Central memory CD4-positive, alpha-beta T cell (primary cell): ENCODE results near the gene CORO2B.
"Not testable (repeated sequence)": the region's sequence is repeated elsewhere in the genome, so short reads cannot be mapped to it uniquely, and the experiment has no call there.

Experiments
- DNase-seq: peaks from one replicate; pipeline ENCODE4 v3.0.0; 2022

The CORO2B gene

DNA sequence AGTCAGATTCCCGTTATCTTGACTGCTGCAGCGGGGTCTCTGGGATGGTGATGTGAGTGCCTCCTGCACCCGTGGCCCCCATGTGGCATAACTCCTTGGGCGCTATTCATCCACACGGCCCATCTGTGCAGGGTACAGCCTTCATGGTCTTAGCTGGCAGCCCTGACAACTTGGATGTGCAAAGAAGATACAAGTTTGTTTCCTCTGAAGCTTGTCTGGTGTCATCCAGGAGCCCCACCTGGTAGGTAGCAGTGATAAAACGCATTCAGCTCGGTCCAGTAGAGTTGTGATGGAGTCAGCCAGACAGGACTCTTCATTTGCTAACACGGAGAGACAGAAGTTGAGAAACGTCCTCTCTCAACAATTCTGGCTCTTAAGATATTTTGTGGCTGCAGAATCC is 53.3 kb downstream of the CORO2B start:
- DNase-seq, result no peak

- DNase-seq, result no peak
Measured at GRCh38 chr15:68633231-68634121, 54.7 kb downstream of the CORO2B start.

- DNase-seq, result no peak
Measured at GRCh38 chr15:68634122-68634482, 55.3 kb downstream of the CORO2B start.

DNA sequence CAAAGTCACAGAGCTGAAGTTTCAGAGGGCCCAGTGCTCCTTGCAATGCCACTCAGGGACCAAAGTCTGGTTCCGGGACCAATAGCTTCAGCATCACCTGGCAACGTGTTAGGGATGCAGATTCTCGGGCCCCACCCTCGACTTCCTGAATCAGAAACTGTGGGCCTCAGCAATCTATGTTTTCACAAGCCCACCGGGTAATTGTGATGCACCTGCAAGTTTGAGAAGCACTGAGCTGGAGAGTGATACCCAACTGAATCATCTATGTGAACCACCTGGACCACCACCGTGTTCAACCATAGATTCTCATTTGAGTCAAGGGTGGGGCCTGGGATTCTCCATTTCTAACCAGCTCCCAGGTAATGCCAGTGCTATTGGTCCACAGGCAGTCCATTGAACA is 55.7 kb downstream of the CORO2B start:
- DNase-seq, result no peak

DNA sequence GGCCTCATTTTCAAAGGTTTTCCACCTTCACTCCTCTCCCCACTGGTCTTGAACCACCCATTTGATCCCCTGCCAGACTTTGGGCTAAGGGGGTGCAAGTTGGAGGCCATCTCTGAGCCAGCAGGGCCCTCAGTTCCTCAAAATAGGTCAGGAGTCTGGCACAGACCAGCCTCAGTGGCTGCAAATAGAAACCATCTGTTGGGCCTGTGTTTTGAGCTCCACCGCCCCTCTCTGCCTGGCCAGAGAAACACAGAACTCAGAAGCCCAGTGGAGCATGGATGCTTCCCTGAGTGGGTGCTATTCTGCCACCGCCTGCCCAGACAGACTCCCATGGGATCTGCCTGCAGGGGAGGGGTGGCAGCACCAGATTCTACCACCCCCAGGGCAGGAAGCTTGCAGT is 56.3 kb downstream of the CORO2B start:
- no peak for DNase-seq

DNA sequence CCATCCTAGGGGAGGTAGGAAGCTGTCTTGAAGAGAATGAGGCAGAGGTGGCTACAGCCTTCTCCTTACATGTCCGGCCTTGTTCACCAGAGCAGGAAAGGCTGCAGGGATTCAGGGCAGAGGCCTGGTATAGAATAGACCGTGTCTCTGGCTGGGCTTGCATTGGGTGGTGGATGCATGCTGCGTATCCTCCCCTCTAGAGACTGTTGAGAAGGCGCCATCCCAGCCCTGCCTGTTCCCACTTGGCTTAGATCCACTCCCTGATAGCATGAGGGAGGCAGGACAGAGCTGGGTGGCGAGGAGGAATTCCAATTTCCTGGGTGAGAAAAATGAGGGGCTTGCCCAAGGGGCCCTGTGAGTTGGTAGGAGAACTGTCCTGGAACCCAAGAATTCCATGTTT is 57.5 kb downstream of the CORO2B start:
- no peak for DNase-seq

DNA sequence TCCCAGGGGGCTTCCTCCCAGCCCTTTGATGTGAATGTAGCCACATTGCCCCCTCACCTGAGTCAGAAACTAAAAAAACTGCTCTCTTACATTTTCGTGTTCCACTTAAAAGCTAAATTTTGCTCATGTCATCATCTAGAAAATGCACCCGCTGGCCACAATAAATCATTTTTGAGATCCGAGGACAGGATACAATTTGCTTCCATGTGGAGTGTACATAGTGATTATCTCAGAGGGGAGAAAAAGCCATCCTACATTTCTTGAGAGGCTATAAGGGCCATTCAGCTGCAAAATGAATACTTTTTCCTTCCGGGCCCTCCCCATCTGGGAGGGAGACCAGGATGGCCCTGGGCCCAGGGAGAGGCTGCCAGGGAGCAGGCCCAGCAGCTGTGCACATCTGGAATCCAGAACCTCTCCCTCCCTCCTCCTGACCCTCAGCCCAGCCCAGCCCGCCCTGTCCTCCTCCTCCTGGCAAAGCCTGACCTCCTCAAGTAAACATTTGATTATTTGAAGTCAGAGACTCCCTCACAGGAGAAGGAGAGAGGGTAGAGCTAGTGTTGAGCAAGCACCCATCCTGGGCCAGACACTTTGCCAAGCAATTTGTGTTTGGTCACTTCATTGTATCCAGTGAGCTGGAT is 59.1 kb downstream of the CORO2B start:
- no peak for DNase-seq

- no peak for DNase-seq
Measured at GRCh38 chr15:68638953-68639515, 60.2 kb downstream of the CORO2B start.

DNA sequence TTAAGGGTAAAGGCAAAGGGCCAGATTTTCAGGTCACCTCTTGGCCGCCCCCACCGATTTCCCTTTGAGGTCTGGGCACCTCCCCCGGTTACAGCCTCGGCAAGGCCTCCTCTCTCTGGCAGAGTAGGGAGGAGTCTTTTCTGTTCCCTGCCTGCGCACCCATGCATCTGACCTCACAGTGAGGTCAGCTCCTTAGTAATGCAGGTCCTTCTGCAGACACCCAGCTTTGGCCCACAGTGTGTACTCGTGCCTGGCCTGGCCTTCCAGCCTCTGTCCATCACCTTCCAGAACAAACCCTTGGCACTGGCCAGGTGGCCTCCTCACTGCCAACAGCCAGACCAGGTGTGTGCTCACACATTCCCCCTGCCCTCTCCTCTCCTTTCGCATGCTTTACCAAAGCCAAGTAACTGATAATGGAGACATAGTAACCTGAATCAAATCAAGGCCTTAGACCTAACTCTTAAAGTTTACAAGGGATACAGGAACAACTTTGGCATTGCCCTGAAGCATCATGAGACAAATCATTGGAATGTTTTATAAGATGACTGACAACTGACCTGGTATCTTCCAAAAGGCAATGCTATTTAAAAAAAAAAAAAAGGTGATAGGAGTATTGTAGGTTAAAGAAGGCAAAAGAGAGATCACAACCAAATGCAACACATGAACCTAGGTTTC is 61.3 kb downstream of the CORO2B start:
- no peak for DNase-seq

DNA sequence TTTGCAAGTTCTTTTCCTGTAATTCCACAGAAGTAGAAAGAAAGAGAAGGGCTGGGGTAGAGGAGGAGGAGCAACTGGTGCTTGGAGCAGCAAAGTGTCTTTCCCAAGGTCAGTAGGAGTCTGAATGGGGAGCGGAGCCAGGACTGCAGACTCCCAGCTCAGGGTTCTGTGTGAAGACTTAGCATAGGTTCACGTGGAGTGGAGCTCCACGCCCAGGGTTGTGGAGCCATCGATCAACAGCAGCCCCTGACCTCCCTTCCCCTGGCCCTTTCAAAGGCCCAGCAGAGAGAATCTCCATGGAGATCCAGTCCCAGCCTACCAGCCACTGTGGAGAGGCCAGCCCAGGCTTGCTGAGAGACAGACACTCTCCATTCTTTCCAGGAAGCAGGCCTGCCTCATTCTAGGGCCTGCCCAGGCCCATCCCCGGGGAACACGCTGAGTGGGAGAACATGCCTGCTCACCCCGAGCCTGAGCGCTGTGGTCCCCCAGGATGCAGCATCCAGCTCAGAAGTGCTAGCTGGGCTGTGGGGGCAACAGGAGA is 62.1 kb downstream of the CORO2B start:
- no peak for DNase-seq

DNA sequence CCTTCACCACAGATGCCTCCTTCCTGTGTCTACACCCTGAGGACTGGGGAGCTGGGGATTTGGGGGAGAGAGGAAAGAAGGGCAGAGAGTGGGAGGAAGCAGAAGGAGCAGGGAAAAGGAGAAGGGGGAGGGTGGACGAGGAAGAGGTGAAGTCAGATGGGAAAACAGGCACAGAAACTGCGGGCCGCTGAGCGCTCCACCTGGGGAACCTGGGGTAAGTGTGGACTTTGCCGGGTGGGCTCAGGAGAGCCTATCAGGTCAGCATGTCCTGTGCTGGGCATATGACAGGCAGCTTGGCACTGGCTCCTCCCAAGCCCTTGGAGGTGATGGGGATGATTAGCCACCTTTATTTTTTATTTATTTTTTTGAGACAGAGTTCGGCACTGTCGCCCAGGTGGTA is 62.6 kb downstream of the CORO2B start:
- DNase-seq, result no peak

DNA sequence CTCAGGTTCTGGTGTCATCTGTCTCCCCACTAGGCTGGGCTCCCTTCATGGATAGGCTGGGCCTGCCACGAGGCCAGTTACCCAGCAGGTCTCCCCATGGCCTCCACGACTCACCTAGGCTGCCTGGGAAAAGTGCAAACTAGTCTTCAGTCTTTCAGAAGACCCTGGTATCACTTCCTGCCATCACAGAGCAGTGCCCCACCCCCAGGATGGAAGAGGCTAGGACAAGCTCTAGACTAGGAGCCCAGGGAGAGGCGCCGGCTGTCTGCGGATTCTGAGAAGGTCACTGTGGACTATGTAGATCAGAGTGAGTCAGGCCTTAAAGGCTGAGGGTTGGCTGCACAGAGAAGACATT is 63.7 kb downstream of the CORO2B start:
- no peak for DNase-seq

GRCh38 chr15:68643216-68643830 is 64.5 kb downstream of the CORO2B start:
- no peak for DNase-seq

DNA sequence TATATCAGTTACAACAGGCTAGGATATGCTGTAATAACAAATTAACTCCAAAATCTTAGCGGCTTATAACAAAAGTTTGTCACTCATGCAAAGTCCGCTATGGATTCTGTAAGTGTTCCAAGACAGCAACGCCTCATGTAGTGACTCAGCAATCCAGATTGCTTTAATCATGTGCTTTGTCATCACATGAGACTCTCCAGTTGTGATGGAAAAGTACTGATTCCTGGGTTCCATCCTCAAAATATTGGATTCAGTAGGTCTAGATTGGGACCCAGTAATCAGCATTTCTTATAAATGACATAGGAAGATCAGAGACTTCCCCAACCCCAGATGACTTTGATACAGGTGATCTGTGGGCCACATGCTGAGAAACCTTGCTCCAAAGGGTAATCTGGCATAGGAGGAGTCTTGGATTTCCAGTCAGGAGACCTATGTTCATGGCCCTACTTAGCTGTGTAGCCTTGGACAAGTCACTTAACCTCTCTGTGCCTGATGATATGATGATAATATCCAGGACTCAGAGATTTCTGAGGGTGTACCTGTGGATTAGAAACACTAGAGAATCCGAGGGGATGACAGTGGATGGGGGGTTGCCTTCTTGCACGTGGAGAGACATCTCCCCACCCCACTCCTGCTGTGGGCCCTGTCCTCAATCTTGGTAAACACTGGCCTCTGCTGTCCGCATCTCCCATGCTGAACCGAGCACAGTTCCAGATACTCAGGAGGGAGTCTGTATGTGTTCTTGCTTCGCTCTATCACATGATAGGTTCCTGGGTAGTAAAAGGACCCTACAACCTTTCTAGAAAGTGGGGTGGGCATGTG is 65.5 kb downstream of the CORO2B start:
- DNase-seq, result no peak

GRCh38 chr15:68644996-68645395 is 66.2 kb downstream of the CORO2B start:
- no peak for DNase-seq

DNA sequence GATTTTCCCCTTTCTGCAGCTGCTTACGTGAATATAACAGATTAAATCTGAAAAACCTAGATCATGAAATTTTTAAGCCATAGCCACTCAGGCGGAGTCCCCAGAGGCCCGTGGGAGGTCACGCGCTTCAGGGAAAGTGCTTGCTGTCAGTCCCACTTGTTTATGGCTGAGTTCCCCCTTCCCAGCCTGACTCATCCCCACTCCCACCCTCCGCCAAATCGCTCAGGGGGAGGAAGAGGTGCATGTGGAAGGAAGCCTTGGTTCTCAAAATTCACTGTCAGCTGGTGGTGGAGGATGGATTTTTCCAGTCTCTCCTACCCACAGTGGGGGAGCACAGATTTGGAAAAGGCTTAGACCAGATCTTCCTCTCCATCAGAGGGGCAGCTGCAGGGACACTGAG is 67.4 kb downstream of the CORO2B start:
- no peak for DNase-seq

DNA sequence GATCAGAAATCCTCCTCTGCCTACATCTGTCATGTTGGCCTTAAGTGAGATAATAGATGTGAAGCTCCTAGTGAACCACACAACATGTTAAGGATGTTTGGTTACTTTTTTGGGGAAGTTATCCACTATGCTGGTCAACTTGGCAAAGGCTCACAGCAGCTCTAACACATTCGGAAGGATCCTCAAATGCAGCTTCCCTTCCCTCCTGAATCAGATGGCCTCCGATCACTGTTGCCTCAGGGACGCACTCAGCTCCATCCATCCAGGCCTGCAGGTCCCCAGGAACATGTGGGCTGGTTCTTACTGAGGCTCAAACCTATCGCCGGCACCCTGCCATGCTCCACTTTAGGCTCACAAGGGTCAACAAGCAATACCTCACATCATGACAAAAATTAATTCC is 67.9 kb downstream of the CORO2B start:
- DNase-seq, result no peak

GRCh38 chr15:68647361-68647760 is 68.6 kb downstream of the CORO2B start:
- DNase-seq, result not testable (repeated sequence)

- DNase-seq, result no peak
Measured at GRCh38 chr15:68650901-68651709, 72.3 kb downstream of the CORO2B start.

GRCh38 chr15:68651916-68652525 is 73.2 kb downstream of the CORO2B start:
- no peak for DNase-seq
